HuH-7 (cell line): ENCODE results near the gene TMEM9.

Experiments
- DNase-seq: peaks from one replicate; pipeline ENCODE4 v3.0.0; 2011; ENCODE audit warnings: low spot score

The TMEM9 gene

GRCh38 chr1:201105688-201106087, 48.6 kb downstream of the TMEM9 start:
- DNase-seq, result no peak

GRCh38 chr1:201104141-201104540, 50.1 kb downstream of the TMEM9 start:
- no peak for DNase-seq

GRCh38 chr1:201103666-201104065, 50.6 kb downstream of the TMEM9 start:
- no peak for DNase-seq

DNA sequence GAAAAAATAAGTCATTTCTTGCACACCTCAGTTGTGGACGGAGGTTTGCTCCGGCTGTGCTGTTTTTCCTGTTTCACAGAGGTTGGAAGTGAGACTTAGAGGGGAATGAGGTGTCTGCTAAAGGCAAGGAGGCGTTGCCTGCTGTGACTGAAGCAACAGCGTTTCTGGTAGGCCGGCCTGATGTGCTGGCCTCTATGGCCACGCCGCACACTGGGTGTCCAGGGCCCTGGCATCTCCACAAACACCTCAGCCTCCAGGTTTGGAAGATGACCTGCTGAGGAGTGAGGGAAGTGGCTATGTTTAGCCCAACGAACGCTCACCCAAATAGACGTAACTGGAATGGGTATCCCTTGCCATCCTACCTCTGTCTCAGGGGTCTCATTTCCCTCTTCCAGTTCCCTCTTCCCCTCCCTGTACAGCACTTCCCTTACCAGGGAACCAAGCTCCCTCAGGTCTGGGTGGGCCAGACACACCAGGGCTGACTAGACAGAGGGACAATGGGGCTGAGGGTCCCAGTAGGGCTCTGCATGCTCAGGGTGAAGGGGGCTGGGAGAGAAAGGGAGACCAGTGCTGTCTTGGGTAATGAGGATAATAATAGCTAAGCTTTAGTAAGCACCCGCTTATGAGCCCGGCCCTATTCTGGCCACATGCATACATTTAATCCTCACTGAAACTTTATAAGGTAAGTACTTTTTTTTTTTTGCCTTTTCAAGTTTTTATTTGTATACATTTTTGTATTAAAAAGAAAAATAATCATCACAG, 53.9 kb downstream of the TMEM9 start:
- no peak for DNase-seq

- no peak for DNase-seq
Observed at GRCh38 chr1:201098992-201099677, 55.1 kb downstream of the TMEM9 start.

DNA sequence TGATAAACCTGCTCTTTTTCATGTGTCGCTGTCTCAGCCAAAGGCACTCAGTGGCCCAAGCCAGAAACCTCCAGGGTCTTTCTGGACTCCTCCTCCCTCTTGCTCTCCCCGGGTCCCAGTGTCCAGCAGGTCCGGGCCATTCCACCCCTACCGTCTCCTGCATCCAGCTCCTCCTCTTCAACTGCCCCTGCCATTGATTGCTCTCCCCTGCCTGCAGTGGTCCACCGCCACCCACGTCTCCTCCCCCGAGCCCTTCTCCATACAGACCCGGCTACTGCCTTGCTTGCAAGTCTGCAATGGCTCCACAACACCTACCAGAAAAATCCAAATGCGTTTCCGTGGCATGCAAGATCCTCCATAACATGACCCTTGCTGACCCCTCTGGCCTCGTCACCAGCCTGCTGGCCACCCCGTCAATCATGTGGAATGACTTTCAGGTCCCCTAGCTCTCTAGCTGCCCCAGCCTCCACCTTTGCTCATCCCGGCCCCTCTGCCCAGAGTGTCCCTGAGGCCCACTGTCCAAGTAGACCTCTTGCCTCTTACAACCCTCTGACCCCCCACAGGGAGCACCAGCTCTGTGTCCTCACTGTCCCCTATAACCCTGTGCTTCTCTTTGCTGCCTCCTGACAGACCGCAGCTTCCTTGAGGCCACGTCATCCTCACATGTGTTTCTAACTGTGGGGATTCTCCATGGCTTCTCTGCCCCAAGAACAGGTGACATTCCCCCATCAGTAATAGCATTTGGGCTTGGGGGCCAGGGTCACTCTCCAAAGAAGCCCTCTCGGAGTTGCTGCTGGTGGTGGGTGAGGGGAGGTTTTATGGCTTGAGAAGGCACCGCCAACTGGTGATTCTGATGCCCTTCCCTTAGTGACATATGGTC, 57.1 kb downstream of the TMEM9 start:
- no peak for DNase-seq

DNA sequence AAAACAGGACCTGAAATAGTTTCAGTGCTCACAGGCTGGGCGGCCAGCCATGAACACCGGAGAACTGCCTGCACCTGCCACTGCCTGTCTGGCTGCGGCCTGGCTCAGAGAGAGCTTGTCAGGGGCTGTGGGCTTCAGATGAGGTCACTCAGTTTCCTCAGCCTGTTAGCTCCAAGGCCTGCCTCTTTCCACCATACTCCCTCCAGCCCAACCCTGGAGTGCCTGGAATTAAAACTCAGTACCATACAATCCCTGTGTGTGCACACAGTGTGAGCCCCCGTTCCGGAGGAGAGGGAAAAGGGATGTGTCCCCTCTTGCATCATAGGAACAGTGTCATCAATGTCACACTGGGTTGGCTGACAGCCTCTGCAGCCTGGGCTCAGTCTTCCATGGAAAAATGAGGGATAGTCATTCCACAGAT, 58.2 kb downstream of the TMEM9 start:
- DNase-seq, result no peak

DNA sequence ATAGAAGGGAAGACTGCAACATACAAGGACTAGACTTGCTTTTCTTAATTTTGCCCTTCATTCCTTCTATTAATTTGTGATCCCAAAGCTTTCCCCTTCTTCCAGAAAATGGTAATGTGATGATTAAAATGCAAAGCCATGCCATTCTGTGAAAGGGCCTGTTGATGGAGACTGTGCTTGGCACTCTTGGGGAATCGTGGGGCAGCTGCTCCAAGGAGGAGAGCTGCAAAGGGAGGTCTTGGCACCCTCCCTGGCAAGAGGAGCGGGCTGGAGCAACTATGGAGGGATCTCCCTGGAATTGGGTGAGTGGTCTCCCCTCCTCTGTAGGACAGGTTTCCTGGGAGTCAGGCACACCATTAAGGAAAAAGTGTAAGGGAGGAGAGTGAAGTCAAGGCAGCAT, 58.7 kb downstream of the TMEM9 start:
- DNase-seq, result no peak

DNA sequence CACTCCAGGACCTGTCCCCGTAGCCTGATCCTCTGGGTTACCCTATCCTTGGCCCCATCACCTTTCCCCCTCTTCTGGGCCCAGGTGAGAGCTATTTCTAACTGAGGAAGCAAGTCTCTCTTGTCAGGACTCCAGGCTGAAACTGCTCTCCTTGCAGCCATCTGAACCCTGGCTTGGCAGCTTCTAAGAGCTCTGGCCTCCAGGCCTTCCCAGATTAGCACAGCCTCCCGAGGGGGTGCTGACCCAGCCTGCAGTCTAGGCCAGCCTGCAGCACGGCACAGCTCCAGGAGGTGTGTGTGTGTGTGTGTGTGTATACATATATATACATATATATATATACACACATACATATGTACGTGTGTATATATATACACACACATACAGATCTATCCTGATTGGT, 59.4 kb downstream of the TMEM9 start:
- no peak for DNase-seq

DNA sequence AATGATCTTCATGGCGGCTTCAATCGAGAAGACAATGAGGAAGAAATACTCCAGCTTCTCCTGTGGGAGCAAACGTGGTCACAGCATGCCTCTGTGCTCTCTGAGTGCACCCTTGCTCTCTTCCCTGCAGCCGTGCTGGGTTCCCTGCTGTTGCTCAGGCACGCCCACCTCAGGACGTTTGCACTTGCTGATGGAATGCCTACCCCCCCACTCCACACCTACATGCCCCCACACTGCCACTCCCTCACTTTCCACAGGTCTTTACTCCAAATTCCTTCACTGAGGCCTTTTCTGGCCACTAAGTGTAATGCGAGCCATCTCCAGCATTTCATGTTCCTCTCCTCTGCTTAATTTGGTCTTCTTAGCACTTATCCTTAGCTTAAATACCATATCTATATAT, 60.3 kb downstream of the TMEM9 start:
- DNase-seq, result no peak

DNA sequence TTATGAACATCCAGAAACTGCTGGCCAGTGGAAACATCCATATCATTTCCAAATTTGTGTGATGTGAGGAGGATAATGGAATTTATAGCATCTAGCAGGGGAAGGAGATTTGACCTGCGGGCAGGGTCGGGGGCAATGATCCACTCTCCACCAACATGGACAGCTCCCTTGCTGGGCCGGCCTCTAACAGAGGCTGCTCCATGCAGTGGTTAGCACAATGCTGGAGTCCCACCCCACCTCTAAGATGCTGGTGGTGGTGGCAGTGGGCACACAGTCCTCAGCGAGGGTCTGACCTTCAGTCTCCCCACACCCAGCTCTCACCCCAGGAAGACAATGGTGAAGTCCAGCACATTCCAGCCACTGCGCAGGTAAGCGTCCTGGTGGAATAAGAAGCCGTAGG, 60.7 kb downstream of the TMEM9 start:
- no peak for DNase-seq

GRCh38 chr1:201092738-201093137, 61.5 kb downstream of the TMEM9 start:
- DNase-seq, result no peak

- no peak for DNase-seq
Observed at GRCh38 chr1:201091256-201091655, 63.0 kb downstream of the TMEM9 start.

DNA sequence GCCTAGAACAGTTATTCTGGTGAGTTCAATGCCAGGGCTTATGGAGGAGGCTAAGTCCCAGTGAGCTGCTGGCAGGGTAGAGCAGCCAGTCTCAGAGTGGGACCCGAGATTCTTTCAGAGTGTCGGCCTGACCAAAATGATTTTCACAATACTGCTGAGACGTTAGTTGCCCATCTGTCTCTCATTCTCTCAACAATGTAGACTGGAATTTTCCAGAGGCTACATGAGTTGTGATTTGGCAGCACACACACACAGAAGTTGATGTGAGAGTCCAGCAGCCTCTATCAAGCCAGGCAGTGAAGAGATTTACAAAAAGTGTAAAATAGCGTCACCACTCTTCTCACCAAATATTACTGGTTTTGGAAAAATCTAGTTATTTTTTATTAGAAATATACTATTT, 63.7 kb downstream of the TMEM9 start:
- DNase-seq, result no peak

DNA sequence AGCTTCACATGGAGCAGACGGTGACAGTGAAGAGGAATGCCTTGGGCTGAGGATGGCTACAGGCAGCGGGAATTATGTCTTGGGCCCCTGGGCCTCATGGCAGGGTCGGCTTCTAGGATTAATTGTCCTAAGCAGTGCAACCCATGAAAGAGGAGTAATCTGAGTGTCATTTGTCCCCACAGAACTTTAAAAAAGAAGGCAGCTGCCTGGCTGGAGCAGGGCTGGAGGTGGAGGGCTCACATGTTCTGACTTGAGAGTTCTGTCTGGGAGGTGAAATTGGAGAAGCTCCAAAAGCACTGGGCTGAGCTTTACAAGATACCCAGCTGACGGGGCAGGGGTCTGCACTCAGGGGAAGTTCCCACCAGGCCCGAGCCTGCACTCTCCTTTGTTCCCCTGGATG, 64.7 kb downstream of the TMEM9 start:
- DNase-seq, result no peak

DNA sequence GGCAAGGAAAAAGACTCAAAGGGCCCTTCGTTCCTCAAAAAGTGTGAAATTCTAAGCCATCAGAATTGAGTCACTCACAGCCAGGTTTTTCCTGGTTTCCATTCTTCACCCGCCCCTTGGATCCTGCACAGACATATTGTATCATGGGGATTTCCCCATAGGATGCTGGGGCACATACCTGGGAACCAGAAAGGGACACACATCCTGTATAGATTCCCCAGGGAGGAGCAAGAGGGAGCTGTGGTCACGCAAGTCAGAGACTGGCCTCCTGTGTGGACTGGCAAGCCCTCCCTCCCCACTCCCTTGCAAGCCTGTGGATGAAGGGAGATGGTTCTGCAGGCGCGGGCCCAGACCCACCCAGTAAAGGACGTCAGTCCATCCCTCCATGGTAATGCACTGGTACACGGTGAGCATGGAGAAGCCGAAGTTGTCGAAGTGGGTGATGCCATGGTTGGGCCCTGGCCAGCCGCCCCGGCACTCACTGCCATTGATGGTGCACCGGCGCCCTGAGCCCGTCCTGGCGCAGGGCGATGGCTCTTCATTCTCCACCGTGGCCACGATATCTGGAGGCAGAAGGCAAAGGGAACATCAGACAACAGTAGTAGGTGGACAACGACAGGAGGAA, 65.3 kb downstream of the TMEM9 start:
- DNase-seq, result no peak

- no peak for DNase-seq
Observed at GRCh38 chr1:201088395-201088794, 65.9 kb downstream of the TMEM9 start.

- DNase-seq, result peak; percentile 85
Observed at GRCh38 chr1:201085902-201086735, 68.2 kb downstream of the TMEM9 start.
